ENCODE results near the gene PLEKHG1.

PLEKHG1 gene

GRCh38 chr6:150625927-150626326 lies 26.2 kb downstream of the PLEKHG1 start:
- H3K36me3 ChIP-seq (ENCODE audit: control insufficient read depth, insufficient read depth, low read length), result no peaks in the 10 kb centered on the region
- no peaks in the 10 kb centered on the region; the same call in 1 of the 2 replicates for H3K27me3 ChIP-seq (replicated peaks; ENCODE audit: control insufficient read depth, insufficient read depth, low read length)
- no peak for DNase-seq (ENCODE audit: extremely low read depth, insufficient read length)
- H3K4me3 ChIP-seq (replicated peaks; ENCODE audit: low read depth, low read length), result no peak overlapping the region
- TF ChIP-seq CTCF (IDR thresholded peaks at IDR 0.05; ENCODE audit: insufficient read depth, low read length, poor library complexity, severe bottlenecking), result no peak

GRCh38 chr6:150627154-150627553 lies 27.5 kb downstream of the PLEKHG1 start:
- no peak for DNase-seq (ENCODE audit: extremely low read depth, insufficient read length)
- Histone ChIP-seq H3K27me3 (replicated peaks; ENCODE audit: control insufficient read depth, insufficient read depth, low read length) (no peaks in the 10 kb centered on the region; the same call in none of the 2 replicates), H3K36me3 (ENCODE audit: control insufficient read depth, insufficient read depth, low read length) (no peaks in the 10 kb centered on the region), H3K4me3 (replicated peaks; ENCODE audit: low read depth, low read length) (no peak overlapping the region)
- no peak for TF ChIP-seq CTCF (IDR thresholded peaks at IDR 0.05; ENCODE audit: insufficient read depth, low read length, poor library complexity, severe bottlenecking)

- H3K27me3 ChIP-seq (replicated peaks; ENCODE audit: control insufficient read depth, insufficient read depth, low read length), result no peaks in the 10 kb centered on the region; the same call in none of the 2 replicates
- TF ChIP-seq CTCF (IDR thresholded peaks at IDR 0.05; ENCODE audit: insufficient read depth, low read length, poor library complexity, severe bottlenecking), result no peak
- DNase-seq (ENCODE audit: extremely low read depth, insufficient read length), result no peak
- no peaks in the 10 kb centered on the region for H3K36me3 ChIP-seq (ENCODE audit: control insufficient read depth, insufficient read depth, low read length)
- no peak overlapping the region for H3K4me3 ChIP-seq (replicated peaks; ENCODE audit: low read depth, low read length)
Observed at GRCh38 chr6:150627585-150628025, 27.9 kb downstream of the PLEKHG1 start.

- no peaks in the 10 kb centered on the region for H3K36me3 ChIP-seq (ENCODE audit: control insufficient read depth, insufficient read depth, low read length)
- no peaks in the 10 kb centered on the region; the same call in none of the 2 replicates for H3K27me3 ChIP-seq (replicated peaks; ENCODE audit: control insufficient read depth, insufficient read depth, low read length)
- DNase-seq (ENCODE audit: extremely low read depth, insufficient read length), result no peak
- H3K4me3 ChIP-seq (replicated peaks; ENCODE audit: low read depth, low read length), result no peak overlapping the region
- TF ChIP-seq CTCF (IDR thresholded peaks at IDR 0.05; ENCODE audit: insufficient read depth, low read length, poor library complexity, severe bottlenecking), result no peak
Observed at GRCh38 chr6:150628908-150629307, 29.2 kb downstream of the PLEKHG1 start.

GRCh38 chr6:150631283-150631983 lies 31.7 kb downstream of the PLEKHG1 start:
- Histone ChIP-seq H3K36me3 (ENCODE audit: control insufficient read depth, insufficient read depth, low read length) (no peaks in the 10 kb centered on the region), H3K27me3 (replicated peaks; ENCODE audit: control insufficient read depth, insufficient read depth, low read length) (no peaks in the 10 kb centered on the region; the same call in none of the 2 replicates), H3K4me3 (replicated peaks; ENCODE audit: low read depth, low read length) (no peak overlapping the region)
- TF ChIP-seq CTCF (IDR thresholded peaks at IDR 0.05; ENCODE audit: insufficient read depth, low read length, poor library complexity, severe bottlenecking), result no peak
- DNase-seq (ENCODE audit: extremely low read depth, insufficient read length), result peak; percentile 31
